PFSK-1 (cell line): ENCODE results near the gene SMYD1.

Experiments
- FOXP2 ChIP-seq: optimal IDR thresholded peaks from 2 replicates; pipeline ENCODE3; 2011; ENCODE audit warnings: borderline replicate concordance, control low read depth, inconsistent platforms; ENCODE audit not compliant: insufficient read depth; ENCODE audit errors: extremely low read length, extremely low read depth
- POLR2AphosphoS5 ChIP-seq: IDR thresholded peaks from 2 replicates; pipeline ENCODE4 v1.6.1; 2012; ENCODE audit warnings: low read depth, mild to moderate bottlenecking, control low read depth, low read length, moderate library complexity
- REST ChIP-seq, 2 experiments: IDR thresholded peaks; 2 replicates each; pipeline versions ENCODE4 v1.6.1 to v1.8.0; 2011 to 2012; ENCODE audit warnings: low read depth in 2 of 2, low read length in 2 of 2, control low read depth in 1 of 2, inconsistent platforms in 1 of 2, mild to moderate bottlenecking in 1 of 2, moderate library complexity in 1 of 2; ENCODE audit not compliant: insufficient read depth in 1 of 2
- SIN3A ChIP-seq: IDR thresholded peaks from 2 replicates; pipeline ENCODE4 v1.6.1; 2012; ENCODE audit warnings: mild to moderate bottlenecking, low read length, moderate library complexity, borderline replicate concordance; ENCODE audit not compliant: insufficient read depth
- TAF1 ChIP-seq: IDR thresholded peaks from 2 replicates; pipeline ENCODE4 v1.6.1; 2012; ENCODE audit warnings: low read length, control low read depth, borderline replicate concordance; ENCODE audit not compliant: insufficient read depth

SMYD1 gene

GRCh38 chr2:88049622-88050021, 18.0 kb upstream of the SMYD1 start:
- TF ChIP-seq TAF1, result no peak
- TF ChIP-seq REST (IDR thresholded peaks at IDR 0.05; ENCODE audit: insufficient read depth in 1 of 2, low read depth in 2 of 2, low read length in 2 of 2), result no peak
- no peak for TF ChIP-seq POLR2AphosphoS5
- no peak for TF ChIP-seq SIN3A
- TF ChIP-seq FOXP2, result no peak

- TF ChIP-seq REST (IDR thresholded peaks at IDR 0.05; ENCODE audit: insufficient read depth in 1 of 2, low read depth in 2 of 2, low read length in 2 of 2), result no peak
- TF ChIP-seq FOXP2, result no peak
- no peak; the same call in 1 of the 2 replicates for TF ChIP-seq POLR2AphosphoS5
These were observed 15.8 kb upstream of the SMYD1 start for GRCh38 chr2:88051792-88052191.

GRCh38 chr2:88053296-88053695, 14.3 kb upstream of the SMYD1 start:
- TF ChIP-seq SIN3A (no peak), POLR2AphosphoS5 (no peak), TAF1 (no peak), REST (IDR thresholded peaks at IDR 0.05; ENCODE audit: insufficient read depth in 1 of 2, low read depth in 2 of 2, low read length in 2 of 2) (no peak), FOXP2 (no peak)

GRCh38 chr2:88053934-88054781, 13.5 kb upstream of the SMYD1 start:
- TF ChIP-seq POLR2AphosphoS5, result peak; percentile 28; the same call in 1 of the 2 replicates
- TF ChIP-seq REST (IDR thresholded peaks at IDR 0.05; ENCODE audit: insufficient read depth in 1 of 2, low read depth in 2 of 2, low read length in 2 of 2), result no peak
